NCI-H146 treated with DMSO at 0.1 percent for 48 hours (cell line): ENCODE data around the gene XPO4.
A peak's percentile ranks its signal among the peaks of the same experiment; 100 is the strongest.
"Not testable (repeated sequence)": the region's sequence is repeated elsewhere in the genome, so short reads cannot be mapped to it uniquely, and the experiment has no call there.

Experiments
- DNase-seq: peaks from one replicate; lab custom pipeline; 2025; ENCODE audit not compliant: unreplicated experiment; lab: John Stamatoyannopoulos, UW

The XPO4 gene

DNA sequence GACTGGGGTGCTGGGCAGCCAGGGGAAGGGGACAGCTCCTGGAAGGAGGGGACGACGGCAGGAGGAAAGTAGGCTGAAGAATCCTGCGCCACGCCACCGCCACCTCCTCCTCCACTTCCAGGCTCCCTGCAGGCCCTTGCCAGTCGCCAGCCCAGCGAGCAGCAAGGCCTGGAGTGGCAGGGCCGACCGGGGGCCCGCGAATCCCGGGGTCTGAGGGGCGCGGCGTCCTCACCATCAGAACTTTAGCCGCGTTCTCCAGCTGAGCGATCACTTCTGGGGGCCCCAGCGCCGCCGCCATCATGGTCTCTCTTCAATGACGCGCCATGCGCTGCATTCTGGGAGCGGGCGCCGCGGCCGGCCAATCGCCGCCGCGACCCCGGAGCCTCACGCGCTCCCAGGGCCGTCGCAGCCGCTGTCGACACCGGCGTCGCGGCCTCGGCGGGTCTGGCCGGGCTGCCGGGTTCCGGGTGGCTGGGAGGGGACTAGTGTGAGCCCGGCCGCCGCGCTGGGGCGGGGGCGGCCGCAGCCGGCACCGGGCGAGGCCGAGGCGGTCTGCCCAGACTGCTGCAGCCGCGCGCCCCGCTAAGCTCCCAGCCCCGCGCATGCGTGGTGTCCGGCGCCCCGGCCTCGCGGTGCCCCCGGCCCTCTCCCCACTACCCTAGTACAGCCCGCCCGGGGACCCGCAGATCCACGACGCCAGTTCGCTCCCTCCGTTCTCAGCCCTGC lies at the start of gene XPO4:
Gene XPO4, minus strand, starts transcription at position 309 of the 726 bp plus-strand sequence. Its CDS starts 8 bp downstream, at position 301.
- peak; percentile 25 for DNase-seq

DNA sequence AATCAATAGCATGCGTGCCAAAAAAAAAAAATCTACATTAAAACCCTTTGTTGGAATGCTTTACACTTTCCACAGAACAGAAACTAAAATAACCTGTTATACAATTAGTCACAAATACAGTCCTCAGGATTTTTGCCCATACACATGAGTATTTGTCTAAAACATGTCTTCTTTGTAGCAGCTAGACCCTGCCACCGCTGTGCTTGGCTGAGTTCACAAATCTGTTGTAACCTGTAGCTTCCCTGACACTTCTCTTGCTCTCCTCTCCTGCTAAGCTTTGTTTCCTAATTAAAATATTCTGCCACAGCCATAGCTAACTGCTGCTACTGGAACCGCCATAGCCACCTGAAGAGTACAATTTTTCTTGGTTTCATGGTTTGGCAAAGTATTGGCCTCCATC lies 45.5 kb upstream of the XPO4 start:
- not testable (repeated sequence) for DNase-seq

DNA sequence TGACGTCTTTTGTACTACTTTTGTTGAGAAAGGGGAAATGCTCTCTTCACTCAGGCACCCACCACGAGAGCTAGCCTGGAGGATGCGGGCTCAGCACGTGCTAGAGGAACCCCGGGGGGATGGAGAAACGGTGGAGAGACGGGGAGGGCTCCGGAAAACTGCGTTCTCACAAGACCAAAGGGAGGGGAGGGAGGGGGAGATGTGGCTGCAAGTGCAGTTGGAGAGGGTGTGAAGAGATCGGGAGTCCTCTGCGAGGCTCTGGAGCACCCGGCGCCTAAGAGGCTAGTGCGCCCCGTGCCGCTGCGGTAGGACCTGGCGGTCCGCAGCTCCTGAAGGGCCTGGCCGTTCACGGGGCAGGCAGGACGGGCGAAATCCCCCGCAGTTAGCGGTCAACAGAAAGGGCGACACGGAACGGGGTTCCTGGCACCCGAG lies 43.4 kb upstream of the XPO4 start:
- DNase-seq, result no peak

DNA sequence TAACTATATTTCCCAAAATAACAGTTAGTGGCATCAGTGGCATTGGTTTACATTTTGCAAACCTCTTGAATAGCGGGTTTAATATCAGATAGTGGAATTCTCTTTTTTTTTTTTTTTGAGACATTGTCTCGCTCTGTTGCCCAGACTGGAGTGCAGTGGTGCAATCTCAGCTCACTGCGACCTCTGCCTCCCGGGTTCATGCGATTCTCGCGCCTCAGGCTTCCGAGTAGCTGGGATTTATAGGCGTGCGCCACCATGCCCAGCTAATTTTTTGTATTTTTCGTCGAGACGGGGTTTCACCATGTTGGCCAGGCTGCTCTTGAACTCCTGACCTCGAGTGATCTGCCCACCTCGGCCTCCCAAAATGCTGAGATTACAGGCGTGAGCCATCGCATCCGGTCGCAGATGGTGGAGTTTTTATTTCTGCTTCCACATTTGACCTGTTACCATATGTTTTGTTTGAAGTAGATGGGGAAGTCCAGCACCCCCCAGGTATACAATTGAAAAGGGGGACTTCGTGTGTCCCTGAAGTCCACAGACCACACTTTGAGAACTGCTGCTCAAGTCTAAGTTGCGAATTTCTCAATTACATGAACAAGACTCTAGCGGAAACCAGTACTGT lies 40.5 kb upstream of the XPO4 start:
- DNase-seq, result no peak

DNA sequence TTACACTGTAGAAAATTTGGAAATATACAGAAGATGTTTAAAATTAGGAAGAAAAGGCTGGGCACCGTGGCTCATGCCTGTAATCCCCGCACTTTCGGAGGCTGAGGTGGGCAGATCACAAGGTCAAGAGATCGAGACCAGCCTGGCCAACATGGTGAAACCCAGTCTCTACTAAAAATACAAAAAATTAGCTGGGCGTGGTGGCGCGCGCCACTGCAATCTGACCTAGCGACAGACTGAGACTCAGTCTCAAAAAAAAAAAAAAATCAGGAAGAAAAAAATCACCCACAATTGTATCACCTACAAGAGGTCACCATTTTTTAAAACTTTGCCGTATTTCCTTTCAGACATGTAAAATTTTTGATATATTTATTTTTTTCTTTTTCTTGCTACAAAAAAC lies 38.0 kb upstream of the XPO4 start:
- not testable (repeated sequence) for DNase-seq

DNA sequence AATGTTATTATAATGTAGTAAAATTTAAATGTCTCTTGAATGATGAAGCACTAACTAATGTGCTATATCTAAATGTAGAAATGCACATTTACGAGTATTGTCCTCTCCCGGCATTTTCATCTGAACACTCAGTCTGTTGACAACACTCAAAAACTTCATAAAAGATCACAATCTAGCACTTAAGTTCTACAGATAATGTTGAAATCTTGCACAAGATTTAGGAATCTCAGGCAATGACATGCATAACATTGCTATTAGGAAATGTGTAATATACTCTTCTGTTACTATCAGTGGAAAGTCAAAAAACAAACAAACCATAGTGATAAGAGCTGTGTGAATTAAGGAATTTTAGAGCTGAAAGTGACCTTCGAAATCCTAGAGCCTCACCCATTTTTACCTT lies 37.5 kb upstream of the XPO4 start:
- no peak for DNase-seq

DNA sequence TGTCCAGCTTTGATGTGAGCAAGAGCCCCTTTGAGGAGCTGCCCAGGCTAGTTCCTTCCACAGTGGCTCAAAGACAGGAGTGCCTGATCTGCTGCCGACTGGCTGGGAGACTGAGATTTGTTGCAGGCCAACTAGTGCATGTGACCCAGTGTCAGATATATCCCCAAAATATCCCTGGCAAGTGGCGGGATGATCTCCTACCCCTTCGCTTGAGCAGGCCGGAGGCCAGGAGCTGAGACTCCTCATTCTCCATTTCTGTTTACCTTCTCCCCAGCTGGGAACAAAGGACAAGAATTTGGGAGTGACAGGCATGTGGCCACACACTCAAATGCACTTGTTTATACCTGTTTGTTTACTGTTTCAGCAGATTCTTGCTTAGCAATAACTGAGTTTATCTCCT lies 37.1 kb upstream of the XPO4 start:
- no peak for DNase-seq

DNA sequence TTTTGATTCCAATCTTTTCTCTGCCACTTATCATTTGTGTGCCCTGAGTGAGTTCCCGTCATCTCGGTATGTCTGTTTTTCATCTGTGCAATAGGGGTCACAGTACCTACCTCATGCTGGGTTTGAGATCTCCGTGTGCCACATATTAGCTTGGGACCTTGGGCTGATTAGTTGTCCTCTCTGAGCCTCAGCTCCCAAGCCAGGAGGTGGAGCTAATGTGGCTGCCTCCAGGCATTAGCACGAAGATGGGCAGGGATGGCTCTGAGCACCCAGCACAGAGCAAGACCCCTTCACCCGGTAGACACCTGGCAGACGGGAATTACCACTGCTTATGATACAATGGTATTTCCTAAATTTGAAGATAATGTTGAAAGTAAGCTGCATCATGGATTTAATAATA lies 35.8 kb upstream of the XPO4 start:
- no peak for DNase-seq

DNA sequence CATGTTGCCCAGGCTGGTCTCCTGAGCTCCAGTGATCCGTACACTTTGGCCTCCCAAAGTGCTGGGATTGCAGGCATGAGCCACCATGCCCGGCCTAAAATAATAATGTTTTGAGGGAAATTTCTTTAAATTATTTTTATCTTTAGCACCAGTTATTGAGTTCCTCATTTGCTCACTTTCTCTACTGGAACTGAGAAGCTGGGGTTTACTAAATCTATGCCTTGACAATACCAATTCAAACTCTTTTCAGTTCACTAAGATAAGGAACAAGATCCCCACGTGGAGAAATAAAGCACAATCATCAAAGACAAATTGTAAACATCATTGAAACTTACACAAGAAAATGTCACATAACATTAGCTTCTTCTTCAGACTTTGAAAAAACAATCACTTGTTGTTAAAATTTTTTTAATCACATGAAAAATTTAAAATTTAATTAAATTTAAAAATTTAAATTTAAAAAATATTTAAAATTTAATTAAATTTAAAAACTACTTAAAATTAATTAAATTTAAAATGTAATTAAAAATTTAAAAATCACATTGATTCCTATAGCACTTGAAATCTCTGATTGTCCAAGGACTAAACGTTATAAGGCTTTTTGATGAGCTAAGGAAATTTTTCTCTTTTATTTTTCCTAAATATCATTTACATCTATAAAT lies 25.2 kb upstream of the XPO4 start:
- DNase-seq, result no peak

DNA sequence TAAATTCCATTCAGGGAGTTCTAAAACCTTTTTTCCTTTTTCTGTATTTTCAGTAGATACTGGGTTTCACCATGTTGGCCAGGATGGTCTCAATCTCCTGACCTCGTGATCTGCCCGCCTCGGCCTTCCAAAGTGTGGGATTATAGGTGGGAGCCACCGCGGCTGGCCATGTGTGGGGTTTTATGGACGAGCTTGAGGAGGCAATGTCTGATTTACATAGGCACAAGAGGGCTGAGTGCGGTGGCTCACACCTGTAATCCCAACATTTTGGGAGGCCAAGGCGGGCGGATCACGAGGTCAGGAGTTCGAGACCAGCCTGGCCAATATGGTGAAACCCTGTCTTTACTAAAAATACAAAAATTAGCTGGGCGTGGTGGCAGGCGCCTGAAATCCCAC lies 22.8 kb upstream of the XPO4 start:
- not testable (repeated sequence) for DNase-seq

DNA sequence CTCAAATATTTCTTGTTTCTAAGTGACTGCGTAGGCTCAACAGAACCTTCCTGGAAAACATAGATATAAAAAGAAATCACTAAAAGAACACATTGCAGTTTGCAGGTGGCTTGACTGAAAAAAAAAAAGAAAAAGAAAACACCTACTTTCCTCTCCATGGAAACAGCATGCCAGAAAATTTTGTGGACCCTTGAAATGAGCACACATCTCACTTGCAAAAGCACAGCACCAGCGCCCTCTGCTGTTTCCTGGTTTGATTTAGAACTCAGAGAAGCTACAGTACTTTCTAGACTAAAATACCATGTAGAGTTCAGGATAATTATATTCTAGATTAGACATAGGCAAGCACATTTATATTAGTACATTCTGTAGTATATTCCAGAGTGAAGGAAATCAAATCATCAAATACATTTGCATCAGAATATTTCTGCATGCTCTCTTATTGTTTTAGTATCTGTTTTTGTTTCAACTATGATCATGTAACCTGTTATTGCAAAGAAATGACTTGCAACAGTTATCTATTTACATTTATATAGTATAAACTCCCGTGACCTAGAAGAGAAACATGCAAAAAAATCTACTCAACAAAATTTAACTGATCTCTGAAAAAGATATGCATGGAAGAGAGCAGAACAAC lies 22.3 kb upstream of the XPO4 start:
- peak; percentile 44 for DNase-seq

DNA sequence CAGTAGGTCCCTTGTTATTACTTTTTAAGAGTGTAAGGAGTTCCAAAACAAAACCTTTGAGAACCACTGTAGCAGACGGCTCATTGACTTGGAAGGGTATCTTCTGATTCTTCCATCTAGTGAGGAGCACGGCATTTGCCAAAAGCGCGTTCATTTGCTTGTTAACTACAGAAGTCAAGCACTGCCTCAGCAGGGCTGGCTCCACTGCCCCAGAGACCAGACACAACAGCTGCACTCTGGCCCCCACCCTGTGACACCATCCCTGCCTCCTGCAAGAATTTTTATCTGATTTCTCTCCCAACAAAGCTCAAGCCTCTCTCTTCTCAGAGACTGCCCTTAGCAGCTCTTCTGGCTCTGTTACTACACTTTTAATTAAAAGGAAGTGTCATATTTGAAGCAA lies 20.7 kb upstream of the XPO4 start:
- no peak for DNase-seq

DNA sequence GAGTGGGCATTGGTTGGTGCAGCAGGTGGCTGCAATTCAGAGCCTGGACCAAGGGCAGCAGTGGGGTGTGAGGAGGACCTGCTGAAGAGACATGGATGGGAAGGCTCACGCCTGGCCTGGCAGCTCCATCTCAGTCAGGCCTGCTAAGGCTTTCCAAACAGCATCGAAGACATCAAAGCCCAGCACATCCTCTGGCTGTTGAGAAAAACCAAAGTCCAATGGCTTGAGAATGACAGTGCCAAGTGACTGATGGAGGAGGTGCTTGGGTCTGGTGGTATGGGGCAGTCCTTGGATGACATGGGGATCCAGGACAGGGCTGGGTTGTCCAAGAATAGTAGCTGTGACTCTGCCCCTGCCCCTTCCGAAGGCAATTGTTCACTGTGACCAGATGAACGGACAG lies 19.0 kb upstream of the XPO4 start:
- DNase-seq, result no peak

DNA sequence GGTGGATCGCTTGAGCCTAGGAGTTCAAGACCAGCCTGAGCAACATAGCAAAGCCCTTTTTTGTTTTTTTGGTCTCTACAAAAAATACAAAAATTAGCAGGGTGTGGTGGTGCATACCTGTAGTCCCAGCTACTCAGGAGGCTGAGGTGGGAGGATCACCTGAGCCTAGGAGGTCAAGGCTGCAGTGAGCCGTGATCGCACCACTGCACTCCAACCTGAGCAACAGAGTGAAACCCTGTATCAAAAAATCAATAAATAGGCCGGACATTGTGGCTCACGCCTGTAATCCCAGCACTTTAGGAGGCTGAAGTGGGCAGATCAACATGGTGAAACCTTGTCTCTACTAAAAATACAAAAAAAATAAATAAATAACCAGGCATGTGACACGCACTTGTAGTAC lies 13.1 kb upstream of the XPO4 start:
- not testable (repeated sequence) for DNase-seq

DNA sequence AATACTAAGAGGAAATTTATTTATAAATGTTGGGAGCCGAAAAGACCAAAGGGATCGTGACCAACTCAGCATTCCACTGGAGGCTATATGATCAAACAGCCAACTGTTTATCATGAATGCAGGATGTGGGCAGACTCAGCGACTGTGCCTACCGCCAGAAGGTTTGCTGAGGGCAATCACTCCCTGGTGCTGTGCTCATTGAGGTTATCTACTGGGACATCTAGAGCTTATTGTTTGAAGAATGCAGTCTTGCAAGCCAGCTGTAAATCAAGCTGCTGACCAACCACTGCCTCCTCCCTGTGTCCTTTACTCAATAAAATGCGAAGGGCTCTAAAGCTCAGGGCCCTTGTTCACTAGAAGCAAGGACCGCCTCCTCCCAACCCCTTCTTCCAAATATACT lies 8.5 kb upstream of the XPO4 start:
- no peak for DNase-seq

DNA sequence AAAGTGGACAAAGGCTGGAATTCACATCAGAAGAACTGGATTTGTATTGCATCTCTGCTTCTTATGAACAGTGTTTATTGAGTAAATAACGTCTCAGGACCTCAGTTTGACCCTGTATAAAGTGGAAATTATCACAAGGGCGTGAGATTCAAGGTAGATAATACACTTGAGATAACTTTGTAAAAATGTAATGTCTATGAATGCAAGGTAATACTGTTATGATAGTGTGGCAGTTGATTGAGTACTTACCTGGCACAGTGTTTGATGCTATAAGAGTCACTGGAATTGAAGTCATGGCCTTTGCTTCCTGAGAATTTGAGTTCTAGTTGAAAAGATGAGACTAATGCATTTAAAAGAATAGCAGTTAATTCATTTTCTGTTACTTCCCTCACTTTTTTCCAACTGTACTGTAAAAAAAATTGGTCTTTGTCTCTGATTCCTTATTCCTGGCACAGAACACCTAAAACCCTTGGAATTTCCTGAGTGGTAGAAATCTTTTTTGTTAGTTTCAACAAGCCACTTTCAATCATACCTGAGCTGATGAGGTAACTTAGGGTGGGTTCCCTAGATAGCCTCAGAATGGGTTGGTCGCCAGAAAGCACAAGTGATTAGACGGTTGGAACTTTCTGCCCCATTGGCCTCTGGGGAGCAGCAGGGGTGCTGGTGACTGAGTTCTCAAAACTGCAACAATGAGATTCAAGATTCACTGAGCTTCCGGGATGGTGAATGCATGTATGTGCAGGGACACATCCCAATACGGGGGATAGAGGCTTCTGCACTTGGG lies 6.4 kb upstream of the XPO4 start:
- no peak for DNase-seq

DNA sequence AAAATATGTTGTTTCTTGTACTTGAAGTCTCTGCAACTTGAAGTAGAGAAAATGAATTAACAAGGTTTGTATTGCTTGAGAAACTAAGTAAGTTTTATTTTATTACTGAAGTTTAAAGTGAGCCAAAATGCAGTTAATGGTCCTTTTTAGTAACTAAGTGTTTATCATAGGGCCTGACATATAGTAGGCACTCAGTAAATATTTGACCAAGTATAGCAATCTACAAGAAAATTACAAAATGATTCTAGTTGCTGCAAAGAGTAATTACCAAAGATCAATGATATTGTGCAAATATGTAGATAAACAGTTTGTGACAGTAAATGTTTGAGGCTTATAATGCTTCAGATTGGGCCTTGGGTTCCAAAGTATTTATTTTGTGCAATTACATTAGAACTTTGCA lies 2.4 kb upstream of the XPO4 start:
- peak; percentile 2 for DNase-seq

DNA sequence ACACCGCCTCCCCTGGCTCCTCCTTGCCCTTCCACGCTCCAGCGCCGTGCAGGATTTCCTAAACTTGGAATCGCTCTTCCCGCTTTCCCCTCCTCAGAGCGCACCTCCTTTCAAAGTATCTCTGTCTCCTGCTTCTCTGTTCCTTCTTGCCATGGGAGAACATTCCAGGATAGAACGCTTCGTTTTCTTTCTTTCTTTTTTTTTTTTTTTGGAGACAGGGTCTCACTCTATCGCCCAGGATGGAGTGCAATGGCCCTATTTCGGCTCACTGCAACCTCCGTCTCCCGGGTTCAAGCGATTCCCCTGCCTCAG lies 574 bp upstream of the XPO4 start:
- DNase-seq, result no peak

DNA sequence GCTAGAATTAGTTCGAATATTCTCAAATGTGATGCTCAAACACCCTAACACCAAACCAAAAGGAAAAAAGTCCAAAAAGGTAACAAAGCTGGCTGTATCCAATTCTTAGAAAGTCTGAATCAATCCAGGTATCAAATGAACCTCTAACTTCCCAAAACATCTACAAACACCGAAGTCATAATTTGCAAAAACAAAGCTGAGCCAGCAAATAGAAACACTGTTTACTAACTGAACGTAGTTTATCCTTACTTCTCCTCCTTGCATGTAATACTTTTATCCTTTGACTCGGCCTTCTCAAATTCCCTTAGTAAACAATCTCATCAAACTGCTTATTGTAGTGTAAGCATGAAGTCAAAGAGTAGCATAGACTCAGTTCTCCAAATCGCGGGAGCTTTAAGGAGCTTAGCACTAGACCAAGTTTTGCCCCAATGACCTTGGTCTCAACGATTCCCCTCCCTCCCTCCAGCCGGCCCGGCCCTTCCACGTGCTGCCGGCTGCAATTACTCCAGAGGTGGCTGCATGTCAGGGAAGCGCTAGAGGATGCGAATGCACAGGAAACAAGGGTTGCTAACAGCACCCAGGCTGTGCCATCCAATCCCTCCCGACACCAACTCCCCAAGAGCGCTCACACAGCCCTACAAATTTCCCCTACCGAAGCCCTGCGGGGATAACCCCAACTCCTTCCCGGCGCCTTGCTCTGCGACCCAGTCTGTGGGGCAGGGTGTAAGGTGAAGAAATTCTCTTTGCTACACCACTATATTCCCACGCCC lies 693 bp downstream of the XPO4 start:
- DNase-seq, result peak; percentile 18

DNA sequence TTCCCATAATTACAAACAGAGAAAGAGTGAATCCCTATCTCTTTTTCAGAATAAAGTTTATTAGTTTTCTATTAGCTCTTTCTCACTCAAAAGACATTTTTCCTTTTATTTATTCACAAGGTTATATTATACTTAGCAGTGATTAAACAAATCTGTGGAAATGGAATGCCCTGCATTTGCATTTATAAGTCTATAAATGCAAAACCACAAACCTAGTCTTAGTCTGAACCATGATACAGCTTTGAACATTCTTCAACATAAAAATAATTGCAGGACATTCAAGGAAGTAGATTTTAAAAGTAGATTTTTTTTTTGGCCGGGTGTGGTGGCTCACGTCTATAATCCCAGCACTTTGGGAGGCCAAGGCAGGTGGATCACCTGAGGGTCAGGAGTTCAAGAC lies 8.3 kb downstream of the XPO4 start:
- no peak for DNase-seq

DNA sequence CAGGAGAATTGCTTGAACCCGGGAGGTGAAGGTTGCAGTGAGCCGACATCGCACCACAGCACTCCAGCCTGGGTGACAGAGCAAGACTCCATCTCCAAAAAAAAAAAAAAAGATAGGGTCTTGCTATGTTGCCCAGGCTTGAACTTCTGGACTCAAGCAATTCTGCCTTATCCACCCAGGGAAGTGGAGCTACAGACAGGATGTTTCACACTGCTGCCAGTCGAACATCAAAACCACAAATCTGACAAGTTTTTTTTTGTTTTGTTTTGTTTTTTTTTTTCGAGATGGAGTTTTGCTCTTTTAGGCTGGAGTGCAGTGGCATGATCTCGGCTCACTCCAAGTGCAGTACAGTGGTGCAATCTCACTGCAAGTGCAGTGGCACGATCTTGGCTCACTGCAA lies 10.8 kb downstream of the XPO4 start:
- DNase-seq, result no peak
